Ovary (tissue), 3 donors: ENCODE data around the gene KRTAP10-6.

ENCODE experiments used
- POLR2A ChIP-seq: fragments of 450-650 bp; IDR thresholded peaks from one replicate; pipeline ENCODE4 v1.6.1; 2017; ENCODE audit warnings: antibody characterized with exemption, mild to moderate bottlenecking, moderate library complexity
- TF ChIP-seq, protein P1 (sequence below), 3 donors: fragments of 450-650 bp in 2 of 3; fragments of 200-600 bp in 1 of 3; IDR thresholded peaks; one replicate each; pipeline versions ENCODE4 v1.5.1 to v1.8.0; 2016 to 2022; ENCODE audit warnings: antibody characterized with exemption in 3 of 3, mild to moderate bottlenecking in 1 of 3
- donor health status: DM: no; HTN: no; CAD: no.

DNA sequence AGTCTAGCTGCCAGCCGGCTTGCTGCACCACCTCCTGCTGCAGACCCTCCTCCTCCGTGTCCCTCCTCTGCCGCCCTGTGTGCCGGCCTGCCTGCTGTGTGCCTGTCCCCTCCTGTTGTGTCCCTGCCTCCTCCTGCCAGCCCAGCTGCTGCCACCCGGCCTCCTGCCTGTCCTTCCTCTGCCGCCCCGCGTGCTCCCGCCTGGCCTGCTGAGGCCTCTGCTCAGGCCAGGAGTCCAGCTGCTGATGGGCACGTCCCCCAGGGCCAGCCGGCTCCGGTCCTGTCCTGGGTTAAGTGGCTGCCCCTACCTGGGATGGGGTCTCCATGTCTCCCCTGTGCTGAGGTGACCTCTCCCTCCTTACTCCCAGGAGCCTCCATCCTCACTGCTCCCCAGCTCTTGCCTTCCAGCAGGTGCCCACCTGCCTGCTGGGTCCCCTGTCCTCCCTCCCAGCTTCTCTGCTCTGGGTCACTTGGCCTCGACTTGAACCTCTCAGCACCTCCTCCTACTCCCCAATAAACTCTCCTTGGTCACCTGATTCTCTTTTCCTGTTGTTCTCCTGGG is 20.4 kb upstream of the KRTAP10-6 start:
- TF ChIP-seq POLR2A = no peak
- TF ChIP-seq, protein P1, sequence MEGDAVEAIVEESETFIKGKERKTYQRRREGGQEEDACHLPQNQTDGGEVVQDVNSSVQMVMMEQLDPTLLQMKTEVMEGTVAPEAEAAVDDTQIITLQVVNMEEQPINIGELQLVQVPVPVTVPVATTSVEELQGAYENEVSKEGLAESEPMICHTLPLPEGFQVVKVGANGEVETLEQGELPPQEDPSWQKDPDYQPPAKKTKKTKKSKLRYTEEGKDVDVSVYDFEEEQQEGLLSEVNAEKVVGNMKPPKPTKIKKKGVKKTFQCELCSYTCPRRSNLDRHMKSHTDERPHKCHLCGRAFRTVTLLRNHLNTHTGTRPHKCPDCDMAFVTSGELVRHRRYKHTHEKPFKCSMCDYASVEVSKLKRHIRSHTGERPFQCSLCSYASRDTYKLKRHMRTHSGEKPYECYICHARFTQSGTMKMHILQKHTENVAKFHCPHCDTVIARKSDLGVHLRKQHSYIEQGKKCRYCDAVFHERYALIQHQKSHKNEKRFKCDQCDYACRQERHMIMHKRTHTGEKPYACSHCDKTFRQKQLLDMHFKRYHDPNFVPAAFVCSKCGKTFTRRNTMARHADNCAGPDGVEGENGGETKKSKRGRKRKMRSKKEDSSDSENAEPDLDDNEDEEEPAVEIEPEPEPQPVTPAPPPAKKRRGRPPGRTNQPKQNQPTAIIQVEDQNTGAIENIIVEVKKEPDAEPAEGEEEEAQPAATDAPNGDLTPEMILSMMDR (IDR thresholded peaks at IDR 0.05) = no peak
